GM19043 (cell line): ENCODE results near the gene OGDH.

ENCODE experiments used
- ATAC-seq: cut with Tn5 transposase; IDR thresholded peaks from one replicate; pipeline ENCODE4 v1.9.1; 2021; ENCODE audit warnings: low read depth; ENCODE audit not compliant: unreplicated experiment

The OGDH gene

GRCh38 chr7:44664780-44665461 is 58.5 kb downstream of the OGDH start:
- ATAC-seq, result no peak

- no peak for ATAC-seq
Observed at GRCh38 chr7:44665531-44666213, 59.2 kb downstream of the OGDH start.

DNA sequence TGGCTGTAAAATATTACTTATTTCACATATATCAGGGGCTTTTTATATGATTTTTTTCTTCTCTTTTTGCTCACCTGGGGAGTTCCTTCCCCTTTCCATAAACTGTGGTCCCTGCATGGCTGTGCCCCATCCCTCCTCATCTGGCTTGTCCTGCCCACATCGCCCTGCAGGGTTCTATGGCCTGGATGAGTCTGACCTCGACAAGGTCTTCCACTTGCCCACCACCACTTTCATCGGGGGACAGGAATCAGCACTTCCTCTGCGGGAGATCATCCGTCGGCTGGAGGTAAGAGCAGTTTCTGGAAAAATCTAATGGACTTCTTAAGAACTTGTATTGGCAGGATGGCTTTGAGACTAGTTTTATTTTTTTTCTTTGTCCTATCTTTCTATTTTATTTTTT is 60.1 kb downstream of the OGDH start:
- no peak for ATAC-seq

DNA sequence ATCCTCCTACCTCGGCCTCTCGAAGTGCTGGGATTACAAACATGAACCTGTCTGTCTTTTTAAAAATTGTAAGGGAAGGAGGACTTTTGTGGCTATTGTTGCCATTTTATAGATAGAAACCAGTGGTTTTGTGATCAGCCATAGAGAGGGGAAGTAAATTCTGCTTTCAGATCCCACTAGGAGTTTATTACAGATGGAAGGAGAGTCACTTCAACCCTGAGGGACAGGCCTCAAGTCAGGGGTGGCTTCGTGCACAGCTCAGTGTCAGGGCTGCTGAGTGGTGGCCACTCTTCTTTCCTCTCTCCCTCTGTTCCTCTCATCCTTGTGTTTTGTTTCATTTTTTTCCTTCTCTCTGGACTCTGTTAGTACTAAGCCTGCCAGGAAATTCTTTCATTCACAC is 60.8 kb downstream of the OGDH start:
- no peak for ATAC-seq

GRCh38 chr7:44671069-44671468 is 64.6 kb downstream of the OGDH start:
- no peak for ATAC-seq

- ATAC-seq, result peak; percentile 81
Observed at GRCh38 chr7:44673324-44673723, 66.9 kb downstream of the OGDH start.

- no peak for ATAC-seq
Observed at GRCh38 chr7:44673771-44674170, 67.3 kb downstream of the OGDH start.

DNA sequence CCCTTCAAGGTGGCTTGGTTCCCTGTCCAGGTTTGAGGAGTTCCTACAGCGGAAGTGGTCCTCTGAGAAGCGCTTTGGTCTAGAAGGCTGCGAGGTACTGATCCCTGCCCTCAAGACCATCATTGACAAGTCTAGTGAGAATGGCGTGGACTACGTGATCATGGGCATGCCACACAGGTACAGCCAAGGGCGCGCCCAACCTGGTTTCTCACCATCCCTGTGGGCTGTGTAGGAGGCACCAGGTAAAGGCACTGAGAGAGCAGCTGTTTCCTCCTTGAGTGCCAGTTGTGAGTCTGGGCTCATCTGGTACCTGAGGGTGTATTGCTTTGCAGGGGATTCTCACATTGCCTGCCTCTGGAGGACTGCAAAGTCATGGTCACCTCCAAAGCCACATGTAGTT is 68.0 kb downstream of the OGDH start:
- ATAC-seq, result no peak

GRCh38 chr7:44676776-44677175 is 70.3 kb downstream of the OGDH start:
- no peak for ATAC-seq

DNA sequence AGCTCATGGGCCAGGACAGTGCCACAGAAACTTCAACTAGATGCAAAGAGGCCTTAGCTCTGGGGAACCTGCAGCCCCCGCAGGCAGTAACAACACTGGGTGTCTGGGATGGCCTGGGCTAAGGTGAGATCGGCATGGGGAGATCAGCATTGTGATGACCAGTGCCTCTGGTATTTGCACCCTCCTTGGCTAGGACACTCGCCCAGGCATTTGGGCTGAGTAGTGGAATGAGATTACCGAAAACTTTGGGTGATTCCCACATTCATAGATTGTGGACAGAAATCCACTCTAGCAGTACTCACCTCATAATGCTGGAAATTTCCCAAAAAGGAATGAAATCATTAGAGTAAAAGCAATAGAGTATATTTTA is 71.7 kb downstream of the OGDH start:
- no peak for ATAC-seq

DNA sequence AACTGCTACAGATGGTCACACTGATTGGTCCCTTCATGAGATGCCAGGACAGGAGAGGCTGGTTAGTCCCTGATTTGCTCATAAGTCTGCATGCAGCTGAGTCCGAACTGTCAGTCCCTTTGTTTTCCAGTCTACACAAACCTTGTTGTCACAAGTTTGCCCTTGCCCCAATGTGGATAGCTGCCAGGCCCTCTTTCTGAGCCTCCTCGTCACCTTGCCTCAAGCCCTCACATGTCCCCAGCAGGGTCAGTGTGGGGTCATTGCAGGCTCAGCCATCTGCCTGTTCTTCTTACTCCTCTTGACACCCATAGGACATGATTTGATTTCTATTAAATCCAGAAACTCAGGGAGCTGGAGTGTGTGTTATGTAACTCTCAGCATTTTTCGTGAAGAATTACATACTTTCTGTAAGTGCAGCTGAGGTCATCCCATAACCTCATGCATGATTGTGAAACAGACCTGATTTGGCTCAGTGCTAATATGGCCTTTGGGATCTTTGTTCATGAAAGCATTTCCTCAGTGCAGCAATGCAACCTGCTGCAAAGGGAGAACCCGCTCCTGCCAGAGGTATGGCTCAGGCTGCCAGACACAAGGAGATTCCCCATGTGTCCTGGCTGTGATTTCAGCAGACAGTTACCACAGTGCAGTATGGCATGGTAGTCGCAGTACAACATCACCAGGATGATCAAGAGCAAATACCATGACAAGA is 72.2 kb downstream of the OGDH start:
- ATAC-seq, result no peak

- ATAC-seq, result no peak
Observed at GRCh38 chr7:44681645-44682044, 75.2 kb downstream of the OGDH start.

DNA sequence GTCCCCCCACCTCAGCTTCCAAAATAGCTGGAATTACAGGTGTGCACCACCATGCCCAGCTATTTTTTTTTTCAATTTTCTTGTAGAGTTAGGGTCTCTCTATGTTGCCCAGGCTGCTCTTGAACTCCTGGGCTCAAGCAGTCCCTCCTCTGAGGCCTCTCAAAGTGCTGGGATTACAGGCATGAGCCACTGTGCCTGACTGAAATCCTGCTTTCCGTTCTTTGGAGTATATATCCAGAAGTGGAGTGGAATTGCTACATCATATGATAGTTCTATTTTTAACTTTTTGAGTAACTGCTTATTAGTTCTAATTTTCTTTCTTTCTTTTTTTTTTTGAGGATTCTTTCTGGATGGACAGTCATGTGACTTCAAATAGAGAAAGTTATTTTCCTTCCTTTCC is 79.3 kb downstream of the OGDH start:
- ATAC-seq, result no peak

- no peak for ATAC-seq
Observed at GRCh38 chr7:44689427-44689826, 83.0 kb downstream of the OGDH start.

- ATAC-seq, result no peak
Observed at GRCh38 chr7:44693641-44694313, 87.3 kb downstream of the OGDH start.

DNA sequence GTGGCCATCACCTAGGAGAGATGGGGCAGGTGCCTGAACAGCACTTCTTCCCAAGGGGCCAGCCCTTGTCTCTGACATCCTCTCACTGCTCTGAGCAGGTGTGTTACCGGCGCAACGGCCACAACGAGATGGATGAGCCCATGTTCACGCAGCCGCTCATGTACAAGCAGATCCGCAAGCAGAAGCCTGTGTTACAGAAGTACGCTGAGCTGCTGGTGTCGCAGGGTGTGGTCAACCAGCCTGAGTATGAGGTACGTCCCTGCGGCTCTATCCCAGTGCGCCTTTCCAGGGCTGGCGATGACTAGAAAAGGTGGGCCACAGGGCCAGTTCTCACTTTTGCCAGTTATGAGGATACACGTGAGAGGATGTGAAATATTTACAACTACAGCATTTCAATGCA is 87.9 kb downstream of the OGDH start:
- no peak for ATAC-seq

DNA sequence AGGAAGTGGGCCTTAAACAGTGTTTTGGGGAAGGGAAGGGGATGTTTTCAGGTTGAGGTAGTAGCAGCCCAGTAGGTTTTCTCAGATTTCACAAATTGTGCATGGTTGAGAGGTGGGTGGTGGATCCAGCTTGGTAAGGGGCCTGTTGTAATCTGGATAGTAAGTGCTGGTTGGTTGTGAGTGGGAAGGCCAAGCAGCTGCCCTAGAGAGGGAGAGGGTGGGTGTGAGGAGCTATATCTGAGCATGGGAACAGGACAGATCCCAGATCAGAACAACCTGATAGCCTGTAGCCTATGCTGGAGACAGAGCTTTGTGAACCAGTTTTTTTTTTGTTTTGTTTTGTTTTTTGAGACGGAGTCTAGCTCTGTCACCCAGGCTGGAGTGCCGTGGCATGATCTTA is 88.3 kb downstream of the OGDH start:
- ATAC-seq, result no peak

GRCh38 chr7:44695756-44696155 is 89.3 kb downstream of the OGDH start:
- ATAC-seq, result no peak

DNA sequence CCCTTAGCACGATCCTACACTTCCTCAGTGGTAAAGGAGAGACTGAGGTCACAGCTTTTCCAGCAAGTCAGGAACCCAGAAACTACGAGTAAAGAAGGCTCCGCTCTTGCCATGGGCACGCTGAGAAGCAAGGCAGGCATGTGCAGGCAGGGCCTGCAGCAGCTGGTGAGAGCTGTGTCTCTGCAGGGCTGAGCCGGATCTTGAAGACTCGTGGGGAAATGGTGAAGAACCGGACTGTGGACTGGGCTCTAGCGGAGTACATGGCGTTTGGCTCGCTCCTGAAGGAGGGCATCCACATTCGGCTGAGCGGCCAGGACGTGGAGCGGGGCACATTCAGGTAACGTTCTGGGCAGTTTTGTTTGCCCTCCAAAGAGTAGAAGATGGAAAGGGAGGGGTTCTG is 90.3 kb downstream of the OGDH start:
- ATAC-seq, result no peak

DNA sequence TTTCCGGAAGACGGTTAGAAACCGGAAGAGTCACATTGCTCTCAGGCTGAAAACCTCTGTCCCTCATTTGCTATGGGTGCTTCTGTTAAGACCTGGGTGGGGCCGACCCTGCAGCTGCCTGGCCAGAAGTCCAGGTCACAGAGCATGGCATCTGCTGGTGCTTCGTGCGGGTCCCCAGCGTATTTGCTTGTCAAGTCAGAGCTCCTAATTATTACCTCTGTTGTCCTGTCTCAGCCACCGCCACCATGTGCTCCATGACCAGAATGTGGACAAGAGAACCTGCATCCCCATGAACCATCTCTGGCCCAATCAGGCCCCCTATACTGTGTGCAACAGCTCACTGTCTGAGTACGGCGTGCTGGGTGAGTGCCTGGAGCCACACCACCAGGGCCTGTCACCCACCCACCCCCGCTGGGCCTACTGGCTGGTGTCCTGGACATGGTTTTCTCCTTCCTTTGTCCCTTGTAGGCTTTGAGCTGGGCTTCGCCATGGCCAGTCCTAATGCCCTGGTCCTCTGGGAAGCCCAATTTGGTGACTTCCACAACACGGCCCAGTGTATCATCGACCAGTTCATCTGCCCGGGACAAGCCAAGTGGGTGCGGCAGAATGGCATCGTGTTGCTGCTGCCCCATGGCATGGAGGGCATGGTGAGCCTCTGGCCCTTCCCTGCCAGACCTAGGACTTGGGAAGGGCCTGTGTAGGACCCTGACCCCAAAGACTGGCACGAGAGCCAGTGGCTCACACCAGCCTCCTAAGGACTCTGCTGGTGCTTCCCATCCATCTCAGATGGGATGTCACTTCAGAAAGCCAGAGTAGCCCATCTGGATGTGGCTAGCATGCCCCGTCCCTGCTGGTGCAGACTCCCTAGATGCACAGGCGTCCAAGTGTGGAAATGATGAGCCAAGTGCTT is 91.0 kb downstream of the OGDH start:
- no peak for ATAC-seq
